Measurements from ENCODE around the gene EIF2A.
"Not testable (repeated sequence)": the region's sequence is repeated elsewhere in the genome, so short reads cannot be mapped to it uniquely, and the experiment has no call there.

Gene EIF2A

GRCh38 chr3:150546226-150547044 is at the start of gene EIF2A, which contains the start of gene SERP1:
Gene EIF2A, plus strand, starts transcription at chr3:150546787. Its CDS starts 16 bp downstream, at chr3:150546803.
Gene SERP1, minus strand, starts transcription at chr3:150546496. Its CDS starts 361 bp downstream, at chr3:150546135.
- DNase-seq, result peak; percentile 99

- DNase-seq, result no peak
Observed at GRCh38 chr3:150497956-150498355, 48.6 kb upstream of the EIF2A start.

- not testable (repeated sequence) for DNase-seq
Observed at GRCh38 chr3:150500960-150501359, 45.6 kb upstream of the EIF2A start.

- no peak for DNase-seq
Observed at GRCh38 chr3:150503402-150504099, 43.0 kb upstream of the EIF2A start.

- DNase-seq, result no peak
Observed at GRCh38 chr3:150504483-150504882, 42.1 kb upstream of the EIF2A start.

DNA sequence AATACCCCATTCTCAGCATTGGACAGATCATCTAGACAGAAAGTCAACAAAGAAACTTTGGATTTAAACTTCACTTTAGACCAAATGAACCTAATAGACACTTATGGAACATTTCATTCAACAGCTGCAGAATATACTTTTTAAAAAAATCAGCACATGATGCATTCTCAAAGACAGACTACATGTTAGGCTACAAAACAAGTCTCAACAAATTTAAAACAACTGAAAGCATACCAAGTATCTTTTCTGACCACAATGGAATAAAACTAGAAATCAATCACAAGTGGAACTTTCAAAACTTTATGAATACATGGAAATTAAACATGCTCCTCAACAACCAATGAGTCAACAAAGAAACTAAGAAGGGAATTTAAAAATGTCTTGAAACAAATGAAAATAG is 38.2 kb upstream of the EIF2A start:
- no peak for DNase-seq

DNA sequence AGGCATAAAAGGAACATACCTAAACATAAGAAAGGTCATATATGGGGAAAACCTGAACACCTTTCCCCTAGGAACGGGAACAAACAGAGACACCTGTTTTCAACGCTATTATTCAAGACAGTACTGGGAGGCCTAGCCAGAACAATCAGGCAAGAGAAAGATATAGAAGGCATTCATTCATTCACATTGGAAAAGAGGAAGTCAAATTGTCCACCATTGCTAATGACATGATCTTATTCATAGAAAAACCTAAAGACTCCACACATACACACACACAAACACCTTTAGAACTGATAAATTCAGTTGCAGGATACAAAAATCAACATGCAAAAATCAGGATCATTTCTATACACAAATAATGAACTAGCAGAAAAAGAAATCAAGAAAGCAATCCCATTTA is 36.8 kb upstream of the EIF2A start:
- DNase-seq, result no peak

GRCh38 chr3:150511122-150511821 is 35.3 kb upstream of the EIF2A start:
- DNase-seq, result no peak

DNA sequence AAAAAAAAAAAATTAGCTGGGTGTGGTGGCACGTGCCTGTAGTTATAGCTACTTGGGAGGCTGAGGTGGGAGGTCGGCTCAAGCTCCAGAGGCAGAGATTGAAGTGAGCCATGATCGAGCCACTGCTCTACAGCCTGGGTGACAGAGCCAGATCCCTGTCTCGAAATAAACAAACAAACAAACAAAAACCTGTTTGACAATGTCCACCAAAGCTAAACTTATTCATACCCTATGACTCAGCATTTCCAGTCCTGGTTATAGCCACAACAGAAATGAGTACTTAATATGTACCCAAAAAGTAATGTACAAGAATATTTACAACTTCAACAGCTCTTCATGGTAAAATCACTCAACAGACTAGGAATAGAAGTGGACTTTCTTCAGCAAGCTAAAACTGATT is 31.4 kb upstream of the EIF2A start:
- no peak for DNase-seq

DNA sequence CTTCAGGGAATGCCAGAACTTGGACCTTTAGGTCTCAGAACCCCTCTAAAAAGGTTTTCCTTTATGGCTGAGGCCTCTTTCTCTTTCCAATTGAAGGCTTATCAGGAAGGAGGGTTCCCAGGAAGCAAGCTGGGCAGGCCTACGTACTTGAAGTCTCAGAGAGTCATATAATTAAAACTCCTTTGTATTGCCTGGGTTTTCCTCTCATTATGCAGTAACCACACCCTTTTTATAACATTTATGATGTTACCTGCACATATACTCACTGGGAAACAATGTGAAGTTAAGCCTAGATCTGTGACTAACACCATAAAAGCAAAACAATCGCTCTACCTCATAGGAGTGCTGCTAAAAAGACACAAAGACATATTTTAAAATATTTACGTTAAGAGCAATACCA is 27.6 kb upstream of the EIF2A start:
- DNase-seq, result no peak

- DNase-seq, result no peak
Observed at GRCh38 chr3:150520408-150520807, 26.2 kb upstream of the EIF2A start.

DNA sequence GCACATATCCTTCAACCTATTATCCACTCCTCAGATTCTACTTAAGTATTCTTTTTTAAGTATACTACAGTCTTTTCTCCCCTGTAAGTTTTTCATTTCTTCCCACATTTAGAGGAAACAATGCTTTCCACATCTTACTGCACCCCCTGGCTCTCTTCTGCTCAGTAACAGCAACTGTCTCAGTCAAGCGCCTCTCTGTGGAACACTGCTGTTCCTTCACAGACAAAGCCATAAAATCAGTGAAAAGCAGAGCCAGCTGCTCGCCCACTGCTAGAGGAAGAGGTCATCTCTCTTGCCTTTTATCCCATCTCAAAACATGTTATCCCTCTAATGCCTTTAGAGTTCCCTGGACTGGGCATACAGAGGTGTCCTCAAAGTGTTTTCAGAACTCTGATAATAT is 25.1 kb upstream of the EIF2A start:
- no peak for DNase-seq

DNA sequence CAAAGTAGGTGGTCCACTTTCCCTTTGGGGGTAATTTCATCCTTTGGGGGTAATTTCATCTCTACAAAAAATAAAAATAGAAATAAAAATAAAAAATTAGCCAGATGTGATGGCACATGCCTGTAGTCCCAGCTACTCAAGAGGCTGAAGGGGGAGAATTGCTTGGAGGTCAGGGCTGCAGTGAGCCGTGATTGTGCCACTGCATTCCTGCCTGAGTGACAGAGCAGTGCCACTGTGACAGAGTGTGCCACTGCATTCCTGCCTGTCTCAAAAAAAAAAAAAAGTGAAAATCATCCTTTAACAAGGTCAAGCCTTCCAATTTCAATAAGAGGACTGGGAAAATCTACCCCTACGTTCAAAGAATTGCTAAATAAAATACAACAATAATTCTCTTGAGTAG is 23.0 kb upstream of the EIF2A start:
- DNase-seq, result no peak

- DNase-seq, result no peak
Observed at GRCh38 chr3:150527464-150528255, 18.9 kb upstream of the EIF2A start.

- DNase-seq, result no peak
Observed at GRCh38 chr3:150528354-150528797, 18.2 kb upstream of the EIF2A start.

GRCh38 chr3:150531775-150532174 is 14.8 kb upstream of the EIF2A start:
- no peak for DNase-seq

DNA sequence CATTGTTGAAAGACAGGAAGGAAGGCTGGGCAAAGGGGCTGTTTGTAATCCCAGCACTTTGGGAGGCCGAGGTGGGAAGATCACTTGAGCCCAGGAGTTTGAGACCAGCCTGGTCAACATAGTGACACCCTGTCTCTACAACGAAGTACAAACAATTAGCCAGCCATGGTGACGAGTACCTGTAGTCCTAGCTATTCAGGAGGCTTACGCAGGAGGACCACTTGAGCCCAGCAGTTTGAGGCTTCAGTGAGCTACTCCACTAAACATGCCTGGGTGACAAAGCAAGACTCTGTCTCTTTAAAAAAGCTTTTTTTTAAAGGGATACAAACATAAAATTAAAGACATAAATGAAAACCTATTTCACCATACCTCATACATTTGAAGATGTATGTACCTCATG is 11.4 kb upstream of the EIF2A start:
- no peak for DNase-seq

GRCh38 chr3:150538324-150539208 is 8.0 kb upstream of the EIF2A start:
- DNase-seq, result no peak

DNA sequence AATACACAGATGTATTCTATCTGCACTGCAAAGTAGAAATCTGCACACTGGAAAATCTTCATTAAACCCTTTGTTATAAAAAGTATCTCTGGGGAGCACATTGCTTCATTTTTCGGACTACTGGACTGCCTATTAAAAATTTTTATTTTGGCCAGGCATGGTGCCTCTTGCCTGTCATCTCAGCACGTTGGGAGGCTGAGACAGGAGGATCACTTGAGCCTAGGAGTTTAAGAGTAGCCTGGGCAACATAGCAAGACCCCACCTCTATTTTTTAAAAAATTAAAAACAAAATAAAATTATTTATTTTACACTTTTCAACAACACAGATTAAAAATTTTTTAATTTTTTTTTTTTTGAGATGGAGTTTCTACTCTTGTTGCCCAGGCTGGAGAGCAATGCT is 6.3 kb upstream of the EIF2A start:
- DNase-seq, result no peak

- DNase-seq, result no peak
Observed at GRCh38 chr3:150540991-150541390, 5.6 kb upstream of the EIF2A start.

- no peak for DNase-seq
Observed at GRCh38 chr3:150543128-150543527, 3.5 kb upstream of the EIF2A start.

DNA sequence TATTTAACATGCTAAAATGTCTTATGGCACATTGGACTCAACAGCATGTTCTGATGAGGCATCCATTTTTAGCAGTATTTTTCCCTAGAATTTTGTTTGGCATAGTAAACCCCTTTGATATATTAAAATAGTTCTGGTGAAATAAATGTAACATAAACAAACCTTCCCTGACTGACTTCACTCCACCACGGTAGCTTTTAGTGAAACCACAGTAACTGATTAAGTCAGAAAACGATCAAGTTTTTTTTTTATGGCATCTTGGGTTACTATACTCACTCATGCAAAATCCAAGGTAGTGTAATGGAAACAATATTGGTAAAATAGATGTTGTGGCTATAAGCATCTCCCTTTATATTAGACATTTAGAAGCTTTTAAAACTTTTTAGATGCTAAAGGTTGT is 3.1 kb upstream of the EIF2A start:
- no peak for DNase-seq

All from activated naive CD4-positive, alpha-beta T cell treated with anti-CD3 and anti-CD28 coated beads, Interleukin-2, amount 50 U/mL, for 16 hours (primary cell).